NCI-H1694 treated with DMSO at 0.1 percent for 48 hours (cell line): Measurements from ENCODE around the gene CRTC3.
"Not testable (repeated sequence)": the region's sequence is repeated elsewhere in the genome, so short reads cannot be mapped to it uniquely, and the experiment has no call there.

Experiments used
- DNase-seq: peaks from one replicate; lab custom pipeline; 2025; lab: John Stamatoyannopoulos, UW

CRTC3 gene

DNA sequence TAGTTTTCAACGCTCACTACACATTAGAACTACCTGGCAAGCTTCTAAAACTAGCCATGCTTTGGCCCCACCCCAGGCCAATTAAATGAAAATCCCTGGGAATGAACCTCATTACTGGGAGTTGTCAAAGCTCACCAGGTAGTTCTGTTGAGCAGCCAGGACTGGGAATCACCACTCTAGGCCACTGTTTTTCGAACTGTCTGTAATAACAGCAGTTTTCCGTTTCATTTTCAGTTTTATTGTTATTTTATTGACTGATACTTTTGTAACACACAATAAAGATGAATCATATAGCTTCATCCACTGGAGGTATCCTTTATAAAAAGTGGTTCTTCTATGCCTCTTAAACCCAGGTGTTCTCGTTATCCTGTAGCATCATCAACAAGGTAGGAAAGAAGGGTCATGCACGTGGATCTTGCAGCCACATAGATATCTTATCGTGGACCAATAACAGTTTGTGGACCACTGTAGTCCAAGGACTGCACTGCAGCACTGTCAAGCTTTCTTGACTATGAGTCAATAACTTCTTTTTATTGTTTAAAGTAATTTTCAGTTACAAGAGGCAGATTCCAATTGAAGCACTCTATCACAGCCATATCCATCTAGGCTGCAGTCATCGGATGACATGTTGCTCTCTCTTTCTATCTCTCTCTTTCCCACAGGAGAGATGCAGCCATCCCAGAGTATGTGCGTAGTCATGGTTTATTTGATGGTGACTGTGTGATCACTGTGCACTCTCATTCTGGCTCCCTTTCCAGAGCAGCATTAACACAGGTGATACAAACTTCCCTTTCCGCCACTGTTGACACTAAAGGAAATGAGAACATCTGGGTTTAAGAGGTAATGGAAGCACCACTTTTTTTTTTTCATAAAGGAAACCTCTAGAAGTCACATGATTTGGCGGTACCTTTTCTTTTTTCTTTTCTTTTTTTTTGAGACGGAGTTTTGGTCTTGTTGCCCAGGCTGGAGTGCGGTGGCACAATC is 148.4 kb downstream of the CRTC3 start:
- DNase-seq: no peak

DNA sequence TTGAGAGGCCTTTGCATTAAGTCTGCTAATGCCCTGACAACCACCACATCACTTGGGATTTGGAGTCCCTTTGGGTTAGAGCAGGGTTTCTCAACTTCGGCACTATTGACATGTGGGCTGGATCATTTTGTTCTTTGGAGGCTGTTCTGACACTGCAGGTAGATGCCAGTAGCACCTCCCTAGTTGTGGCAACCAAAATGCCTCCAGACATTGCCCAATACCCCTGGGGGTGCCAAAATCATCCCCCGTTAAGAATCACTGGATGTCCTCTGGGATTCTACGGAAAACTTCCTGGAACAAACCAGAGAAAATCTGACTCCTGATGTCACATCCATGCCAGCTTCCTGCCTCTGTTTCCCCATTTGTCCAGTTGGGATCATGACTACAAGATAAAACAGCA is 150.2 kb downstream of the CRTC3 start:
- DNase-seq: no peak

DNA sequence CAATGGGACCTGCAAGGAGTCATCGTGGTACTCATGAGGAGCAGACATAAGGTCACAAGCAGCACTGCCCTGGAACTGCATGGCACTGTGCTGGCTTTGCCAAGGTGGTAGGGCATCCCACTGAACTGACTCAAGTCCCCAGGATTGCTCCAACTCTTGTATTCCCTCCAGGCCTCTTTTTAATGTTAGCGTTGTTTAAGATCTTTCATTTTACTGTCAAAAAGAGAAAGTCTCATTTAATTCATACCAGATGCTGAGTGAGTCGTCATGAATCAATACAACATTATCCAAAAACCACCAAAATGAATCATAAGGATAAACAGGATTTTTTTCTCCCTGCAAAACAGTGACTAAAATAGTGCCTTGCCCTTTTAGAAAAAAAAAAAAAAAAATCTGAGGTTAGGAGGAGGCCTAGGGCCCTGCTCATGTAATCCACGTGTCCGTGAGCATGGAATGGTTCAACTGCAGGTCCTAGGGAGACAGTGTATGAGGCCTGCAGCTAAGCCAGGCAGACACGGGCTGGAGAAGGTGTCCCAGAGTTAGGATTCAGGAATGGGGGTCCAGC is 150.7 kb downstream of the CRTC3 start:
- DNase-seq: no peak

DNA sequence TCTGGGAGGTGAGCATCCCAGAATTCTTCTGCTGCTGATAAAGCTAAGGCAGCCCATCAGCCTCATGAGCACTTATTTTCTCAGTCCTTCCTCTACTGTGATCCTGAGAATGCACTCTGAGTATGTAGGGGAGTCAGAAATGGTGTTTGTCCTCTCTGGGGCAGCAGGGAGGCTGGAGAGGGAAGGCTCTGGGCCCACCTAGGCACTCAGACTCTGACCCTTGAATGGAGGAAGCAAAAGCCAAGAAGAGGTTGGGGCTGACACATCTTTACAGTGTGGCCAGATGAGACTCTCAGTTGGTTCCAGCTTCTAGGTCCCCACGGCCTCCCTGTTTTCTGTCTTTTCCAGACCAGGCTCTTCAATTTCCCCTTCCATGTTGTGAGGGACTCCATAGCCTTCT is 151.3 kb downstream of the CRTC3 start:
- DNase-seq: no peak

DNA sequence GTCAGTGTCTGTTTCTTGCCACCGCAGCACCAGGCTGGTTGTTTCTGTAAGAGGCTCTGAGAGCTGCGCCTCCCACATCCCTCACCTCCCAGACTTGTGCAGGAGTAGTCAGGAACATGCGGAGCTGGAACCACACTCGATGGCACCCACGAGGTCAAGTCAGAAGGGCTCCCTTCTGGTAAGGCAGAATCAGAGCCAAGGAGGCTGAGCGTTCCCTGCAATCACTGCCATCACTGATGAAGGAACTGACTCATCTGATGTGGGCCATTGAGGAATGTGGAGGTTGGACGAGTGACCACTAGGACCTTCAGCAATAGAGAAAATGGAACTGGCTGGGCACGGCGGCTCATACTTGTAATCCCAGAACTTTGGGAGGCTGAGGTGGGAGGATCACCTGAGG is 151.8 kb downstream of the CRTC3 start:
- no peak for DNase-seq

DNA sequence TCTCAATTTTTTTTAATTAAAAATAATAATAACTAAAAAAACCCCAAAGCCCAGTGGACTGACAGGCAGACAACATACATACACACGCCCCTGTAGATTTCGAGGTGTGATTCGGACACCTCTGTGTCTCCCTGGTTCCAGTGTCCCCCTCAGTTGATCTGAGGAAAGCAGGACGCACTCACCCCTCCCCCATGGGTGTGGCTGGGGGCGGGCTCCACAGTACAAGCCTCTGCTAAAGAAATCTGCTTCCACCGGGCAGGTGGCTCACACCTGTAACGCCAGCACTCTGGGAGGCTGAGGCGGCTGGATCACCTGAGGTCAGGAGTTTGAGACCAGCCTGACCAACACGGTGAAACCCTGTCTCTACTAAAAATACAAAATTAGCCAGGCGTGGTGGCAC is 153.6 kb downstream of the CRTC3 start:
- no peak for DNase-seq

DNA sequence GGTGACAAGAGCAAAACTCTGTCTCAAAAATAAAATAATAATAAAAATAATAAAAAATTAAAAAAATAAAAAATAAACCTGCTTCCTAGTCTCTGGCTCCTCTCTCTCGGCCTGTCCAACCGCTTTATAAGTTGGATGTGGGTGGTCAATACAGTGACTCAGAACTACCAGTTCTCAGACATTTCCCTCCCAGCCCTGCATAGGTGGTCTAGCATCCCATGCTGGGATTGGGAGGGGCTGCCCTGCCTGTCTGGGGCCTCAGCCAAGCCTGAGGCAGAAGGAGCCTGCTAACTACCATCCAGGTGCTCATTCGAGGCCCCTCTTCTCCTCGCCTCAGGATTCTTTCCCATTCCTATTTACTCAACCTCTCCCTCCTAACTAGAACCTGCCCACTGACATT is 154.2 kb downstream of the CRTC3 start:
- no peak for DNase-seq

DNA sequence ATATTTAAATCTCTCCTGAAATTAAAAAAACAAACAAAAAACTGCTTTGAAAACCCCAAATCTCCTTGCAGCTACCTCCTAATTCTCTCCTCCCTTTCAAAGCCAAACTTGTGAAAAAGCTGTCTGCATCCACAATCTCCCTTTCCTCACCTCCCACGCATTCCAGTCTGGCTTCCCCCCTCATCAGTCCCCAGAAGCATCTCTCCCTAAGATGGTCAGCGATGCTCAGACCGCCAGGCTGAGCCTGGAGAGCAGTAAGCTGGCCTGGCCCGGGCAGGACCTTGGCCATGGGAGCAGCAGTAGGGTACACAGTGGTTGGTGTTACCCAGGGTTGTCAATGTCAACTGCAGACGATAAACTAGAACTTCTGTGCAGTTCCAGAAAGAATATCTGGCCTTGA is 154.6 kb downstream of the CRTC3 start:
- DNase-seq: no peak

DNA sequence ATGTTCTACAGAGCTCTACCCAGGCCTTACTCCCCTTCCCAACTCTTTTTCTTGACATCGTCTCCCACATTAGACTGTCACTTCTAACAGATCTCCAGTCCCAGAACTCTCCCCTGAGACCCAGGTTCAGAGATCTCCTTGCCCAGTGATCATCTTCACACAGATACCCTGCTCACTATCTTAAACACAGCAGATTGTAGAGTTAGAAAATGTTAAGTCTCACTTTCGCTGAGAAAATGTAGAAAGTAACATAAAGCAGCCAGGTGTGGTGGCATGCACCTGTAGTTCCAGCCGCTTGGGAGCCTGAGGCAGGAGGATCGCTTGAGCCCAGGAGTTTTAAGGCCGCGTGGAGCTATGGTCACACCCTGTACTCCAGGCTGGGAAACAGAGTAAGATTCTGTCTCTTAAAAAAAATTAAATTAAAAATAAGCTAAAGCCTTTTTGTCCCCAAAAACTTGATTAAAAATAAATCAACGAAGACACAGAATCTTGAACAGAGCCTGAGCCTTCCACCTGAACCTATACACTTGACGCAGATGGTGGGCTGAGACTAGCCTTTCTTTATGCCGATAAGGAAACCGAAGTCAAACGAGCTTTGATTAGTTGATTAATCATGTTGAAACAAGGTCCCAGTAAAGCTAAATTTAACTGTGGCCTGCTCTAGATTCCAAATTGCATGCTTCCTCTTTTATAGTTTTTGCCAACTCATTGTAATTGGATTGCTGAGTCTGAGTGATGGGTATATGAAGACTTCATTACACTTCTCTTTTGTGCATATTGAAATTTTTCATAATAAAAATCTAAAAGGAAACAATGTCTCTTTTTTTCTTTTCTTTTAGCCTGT is 156.1 kb downstream of the CRTC3 start:
- no peak for DNase-seq

DNA sequence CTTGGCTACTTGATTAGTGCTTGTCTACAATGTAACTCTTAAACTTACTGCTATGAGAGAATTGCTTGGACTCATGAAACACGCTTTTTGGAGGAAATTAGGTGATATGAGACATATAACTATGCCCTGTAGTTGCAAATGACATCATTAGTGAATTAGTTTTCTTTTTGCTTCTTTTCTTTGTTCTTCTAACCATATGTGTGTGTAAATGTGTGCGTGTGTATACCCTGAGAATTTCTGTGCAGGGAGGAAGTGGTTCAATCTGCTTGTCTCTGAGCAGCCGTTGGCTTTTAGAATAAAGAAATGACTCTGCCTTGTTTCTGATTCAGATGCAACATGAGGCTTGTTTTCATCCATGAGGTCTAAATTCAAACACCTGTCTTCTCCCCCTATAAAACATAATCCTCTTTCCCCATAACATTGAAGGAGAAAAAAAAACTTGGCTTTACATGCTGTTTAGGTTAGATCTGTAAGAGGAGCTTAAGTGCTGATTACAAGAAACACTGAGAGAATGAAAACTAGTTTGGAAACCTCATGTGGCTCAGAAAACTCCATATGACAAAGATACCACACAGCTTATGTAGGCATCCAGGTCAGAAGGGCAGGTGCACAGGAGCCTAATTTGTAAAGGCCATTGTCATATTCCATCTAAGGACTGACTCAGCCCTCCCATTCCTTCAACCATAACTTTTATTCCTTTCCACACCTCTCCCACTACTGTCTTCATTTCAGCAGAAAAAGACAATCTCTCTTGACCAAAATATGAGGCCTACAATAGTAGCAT is 156.9 kb downstream of the CRTC3 start:
- DNase-seq: no peak

DNA sequence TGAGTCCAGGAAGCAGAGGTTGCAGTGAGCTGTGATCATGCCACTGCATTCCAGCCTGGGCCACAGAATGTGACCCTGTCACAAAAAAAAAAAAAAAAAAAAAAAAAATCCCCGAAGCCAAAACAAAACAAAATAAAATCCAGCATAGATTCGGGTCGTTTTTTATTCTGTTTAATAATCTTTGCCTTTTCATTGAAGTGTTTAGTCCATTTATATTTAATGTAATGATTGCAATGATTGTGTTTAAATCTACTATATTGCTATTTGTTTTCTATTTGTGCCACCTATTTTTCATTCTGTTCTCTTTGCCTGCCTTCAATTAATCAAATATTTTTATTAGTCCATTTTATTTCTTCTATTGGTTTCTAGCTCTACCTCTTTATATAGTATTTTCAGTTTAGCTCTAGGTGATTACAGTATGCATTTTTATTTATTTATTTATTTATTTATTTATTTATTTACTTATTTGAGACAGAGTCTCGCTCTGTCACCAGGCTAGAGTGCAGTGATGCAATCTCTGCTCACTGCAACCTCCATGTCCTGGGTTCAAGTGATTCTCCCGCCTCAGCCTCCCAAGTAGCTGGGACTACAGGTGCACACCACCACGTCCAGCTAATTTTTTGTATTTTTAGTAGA is 159.7 kb downstream of the CRTC3 start:
- not testable (repeated sequence) for DNase-seq

DNA sequence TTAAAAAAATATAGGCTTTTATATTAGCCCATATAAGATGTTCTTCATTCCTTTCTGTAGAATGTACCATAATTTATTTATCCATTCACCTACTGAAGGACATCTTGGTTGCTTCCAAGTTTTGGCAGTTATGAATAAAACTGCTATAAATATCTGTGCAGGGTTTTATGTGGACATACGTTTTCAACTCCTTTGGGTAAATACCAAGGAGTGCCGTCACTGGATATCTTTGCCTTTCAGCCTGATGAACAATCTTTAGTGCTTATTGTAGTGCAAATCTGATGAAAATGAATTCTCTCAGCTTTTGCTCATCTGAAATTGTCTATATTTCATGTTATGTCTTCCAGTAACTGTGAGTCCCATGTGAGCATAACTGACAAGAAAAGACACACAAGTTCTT is 160.9 kb downstream of the CRTC3 start:
- no peak for DNase-seq

DNA sequence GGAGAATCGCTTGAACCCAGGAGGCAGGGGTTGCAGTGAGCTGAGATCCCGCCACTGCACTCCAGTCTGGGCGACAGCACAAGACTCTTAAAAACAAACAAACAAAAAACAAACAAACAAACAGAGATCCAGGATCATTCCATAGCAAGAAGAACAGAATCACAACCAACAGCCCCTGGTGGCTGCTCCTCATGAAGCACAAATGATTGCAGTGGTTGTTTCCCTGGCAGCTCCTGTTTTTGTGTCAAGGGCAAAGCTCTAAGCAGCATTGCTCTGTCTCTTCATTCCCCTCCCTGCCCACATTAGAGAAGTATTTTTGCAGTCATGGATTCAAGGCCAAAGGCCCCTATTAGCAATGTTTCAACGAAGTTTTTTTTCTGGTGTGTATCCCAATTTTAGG is 161.6 kb downstream of the CRTC3 start:
- DNase-seq: no peak

DNA sequence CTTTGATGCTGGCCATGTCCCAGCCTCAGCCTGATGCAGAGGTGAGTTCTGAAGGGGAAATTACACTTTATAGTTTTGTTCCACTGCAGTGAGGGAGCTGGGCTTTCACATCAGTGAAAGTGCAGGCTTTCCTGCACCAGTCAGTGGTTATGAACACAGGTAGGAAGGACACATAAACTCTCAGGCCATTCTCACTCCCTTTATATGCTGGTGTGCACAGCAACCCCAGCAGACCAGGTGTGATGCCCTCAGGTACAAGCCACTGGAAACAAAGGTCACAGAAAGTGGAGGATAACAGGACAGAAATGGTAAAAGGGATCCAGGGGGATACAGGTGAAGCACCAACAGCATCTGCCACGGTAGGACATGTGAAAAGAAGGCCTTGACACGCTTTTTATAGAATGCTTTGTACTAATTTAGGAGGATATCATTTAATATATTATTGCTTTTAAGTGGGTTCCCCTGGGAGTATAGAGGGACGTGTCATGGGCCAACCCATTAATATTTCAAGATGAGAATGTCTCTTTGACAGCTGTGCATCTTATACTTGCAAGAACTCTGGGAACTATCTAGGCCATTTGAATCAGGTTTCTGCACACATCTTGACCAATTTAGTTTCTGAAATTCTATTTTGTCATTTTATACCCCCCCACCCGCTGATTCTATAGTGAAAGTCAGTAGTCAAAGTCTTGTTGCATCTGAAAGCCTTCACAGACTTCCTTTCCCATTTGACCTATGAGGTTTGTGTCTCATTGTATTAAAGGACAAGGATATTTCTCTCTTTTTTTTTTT is 162.5 kb downstream of the CRTC3 start:
- no peak for DNase-seq
